RWPE1 (cell line): ENCODE measurements around the gene CNNM4.

Source experiments
- CTCF ChIA-PET: fragments of 350-600 bp; sonication (Branson Sonifier 250); formaldehyde crosslinking; extraction: SDS; loops from one replicate; lab custom pipeline; 2021; lab: Yijun Ruan, JAX
- POLR2A ChIA-PET: fragments of 400-600 bp; formaldehyde crosslinking; extraction: SDS; loops from one replicate; lab custom pipeline; 2020; ENCODE audit warnings: antibody characterized with exemption; ENCODE audit not compliant: low non-redundant PET; lab: Yijun Ruan, JAX
- DNase-seq: peaks from one replicate; pipeline ENCODE4 v3.0.0; 2012; ENCODE audit warnings: low spot score
- H3K27ac ChIP-seq: fragments of 450-650 bp; 2 replicates; pipeline ENCODE4 v1.5.1; 2017
- CTCF ChIP-seq: fragments of 450-650 bp; conservative IDR thresholded peaks from 2 replicates; pipeline ENCODE4 v1.5.1; 2017; ENCODE audit warnings: low read depth, mild to moderate bottlenecking

Gene CNNM4

GRCh38 chr2:96819128-96819875, 58.6 kb downstream of the CNNM4 start:
- ChIA-PET CTCF (interaction anchor here (0.6 kb wide), 1 partner anchor 256 kb away, joined by 3 read pairs; no protein-coding TSS in a partner anchor), POLR2A (no interaction called here)
- no peak for DNase-seq
- TF ChIP-seq CTCF: no peak
- no peak overlapping the region for H3K27ac ChIP-seq

- ChIA-PET POLR2A (no interaction called here), CTCF (no interaction called here)
- DNase-seq: no peak
- no peak for TF ChIP-seq CTCF
- H3K27ac ChIP-seq: no peak overlapping the region
These were observed 59.3 kb downstream of the CNNM4 start for GRCh38 chr2:96819876-96820511.

- CTCF ChIA-PET: interaction anchor here (0.9 to 1.3 kb wide), 2 partner anchors 60 to 129 kb away, joined by 4 read pairs; no protein-coding TSS in a partner anchor
- DNase-seq: no peak
- H3K27ac ChIP-seq: no peak overlapping the region
- TF ChIP-seq CTCF: no peak
- POLR2A ChIA-PET: interaction anchor here (0.5 kb wide), 1 partner anchor 486 kb away, joined by 5 read pairs; the partner anchor contains the start of gene NCAPH
These were observed 60.5 kb downstream of the CNNM4 start for GRCh38 chr2:96821113-96821675.

GRCh38 chr2:96822786-96823185, 62.1 kb downstream of the CNNM4 start:
- TF ChIP-seq CTCF: no peak
- ChIA-PET CTCF (no interaction called here), POLR2A (no interaction called here)
- H3K27ac ChIP-seq: peak overlapping the region; percentile 6
- no peak for DNase-seq

DNA sequence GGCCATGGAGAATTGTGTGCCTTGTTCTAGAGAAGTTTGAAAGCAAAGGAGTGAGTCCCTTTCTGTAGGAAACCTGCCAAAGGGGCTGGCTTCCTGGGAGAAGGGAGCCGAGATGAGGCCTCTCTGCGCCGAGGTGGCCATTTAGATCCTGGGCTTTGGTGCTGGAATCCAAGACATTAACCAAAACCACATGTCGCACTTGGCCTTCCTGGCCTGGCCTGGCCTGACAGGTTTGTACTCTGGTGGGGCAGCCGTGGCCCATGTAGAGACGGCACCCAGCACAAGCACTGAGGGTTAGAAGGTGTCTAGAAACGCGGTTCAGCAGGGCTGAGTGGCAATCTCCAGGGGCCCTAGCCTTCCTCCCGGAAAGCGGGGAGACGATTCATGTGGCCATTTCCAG, 62.5 kb downstream of the CNNM4 start:
- no peak for DNase-seq
- peak overlapping the region; percentile 6 for H3K27ac ChIP-seq
- TF ChIP-seq CTCF: no peak
- POLR2A ChIA-PET: no interaction called here
- CTCF ChIA-PET: no interaction called here

DNA sequence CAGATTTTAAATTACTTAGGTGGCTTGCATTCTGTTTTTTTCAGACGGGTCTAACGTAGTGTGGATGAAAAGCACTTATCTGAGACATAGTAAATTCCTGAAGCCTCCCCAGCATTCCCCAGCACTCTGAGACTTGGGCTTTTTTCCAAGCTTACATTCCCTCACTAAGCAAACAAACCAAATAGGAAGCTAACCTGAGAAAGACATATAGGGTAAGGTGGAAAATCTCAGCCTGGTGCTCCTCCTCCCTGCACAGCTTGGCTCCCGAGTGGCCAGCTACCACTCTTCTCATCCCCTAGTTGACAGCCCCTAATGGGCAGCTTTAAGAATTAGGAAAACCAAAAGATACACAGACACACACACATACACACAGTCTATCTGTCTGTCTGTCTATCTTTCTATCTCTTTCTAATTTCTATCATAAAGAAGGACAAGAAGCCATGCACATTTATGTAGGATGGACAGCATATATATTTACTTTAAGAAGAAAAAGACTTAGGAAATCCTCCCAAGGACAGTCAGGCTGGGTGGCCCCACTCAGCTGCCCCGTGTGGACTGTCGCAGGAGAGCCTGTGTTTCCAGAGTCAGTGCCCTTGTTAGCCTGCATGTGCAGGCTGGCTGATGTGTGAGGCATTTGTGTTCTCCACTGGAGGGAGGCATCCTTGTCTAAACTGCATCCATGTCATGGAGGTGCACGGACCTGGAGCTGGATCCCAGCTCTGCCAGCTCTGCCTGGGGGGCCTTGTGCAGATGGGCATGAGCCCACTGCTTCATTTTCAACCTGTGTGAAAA, 63.6 kb downstream of the CNNM4 start:
- ChIA-PET POLR2A (no interaction called here), CTCF (no interaction called here)
- no peak overlapping the region for H3K27ac ChIP-seq
- DNase-seq: no peak
- TF ChIP-seq CTCF: no peak
